GM18508 (cell line): ENCODE measurements around the gene STX8.
"Not testable (repeated sequence)": the region's sequence is repeated elsewhere in the genome, so short reads cannot be mapped to it uniquely, and the experiment has no call there.

Experiments used
- ATAC-seq: cut with Tn5 transposase; IDR thresholded peaks from one replicate; pipeline ENCODE4 v1.9.1; 2021; ENCODE audit warnings: moderate number of reproducible peaks; ENCODE audit not compliant: insufficient read depth, unreplicated experiment

Gene STX8

GRCh38 chr17:9274973-9275372 lies 300.6 kb downstream of the STX8 start:
- no peak for ATAC-seq

- no peak for ATAC-seq
These were observed 301.9 kb downstream of the STX8 start for GRCh38 chr17:9273428-9274391.

GRCh38 chr17:9272501-9273200 lies 303.0 kb downstream of the STX8 start:
- ATAC-seq: no peak

- ATAC-seq: no peak
These were observed 303.6 kb downstream of the STX8 start for GRCh38 chr17:9271989-9272388.

GRCh38 chr17:9270921-9271320 lies 304.7 kb downstream of the STX8 start:
- no peak for ATAC-seq

- ATAC-seq: no peak
These were observed 306.1 kb downstream of the STX8 start for GRCh38 chr17:9269350-9270035.

- ATAC-seq: no peak
These were observed 307.1 kb downstream of the STX8 start for GRCh38 chr17:9268546-9268945.

GRCh38 chr17:9266697-9267117 lies 308.9 kb downstream of the STX8 start:
- ATAC-seq: no peak

GRCh38 chr17:9266031-9266680 lies 309.5 kb downstream of the STX8 start:
- no peak for ATAC-seq

- no peak for ATAC-seq
These were observed 314.3 kb downstream of the STX8 start for GRCh38 chr17:9261081-9262012.

- ATAC-seq: no peak
These were observed 316.2 kb downstream of the STX8 start for GRCh38 chr17:9259419-9259818.

- ATAC-seq: no peak
These were observed 317.3 kb downstream of the STX8 start for GRCh38 chr17:9258115-9259015.

GRCh38 chr17:9257630-9257965 lies 318.0 kb downstream of the STX8 start:
- ATAC-seq: not testable (repeated sequence)

GRCh38 chr17:9256751-9257629 lies 318.6 kb downstream of the STX8 start:
- no peak for ATAC-seq

GRCh38 chr17:9256361-9256750 lies 319.3 kb downstream of the STX8 start:
- no peak for ATAC-seq

- no peak for ATAC-seq
These were observed 319.8 kb downstream of the STX8 start for GRCh38 chr17:9255833-9256232.

- ATAC-seq: no peak
These were observed 320.8 kb downstream of the STX8 start for GRCh38 chr17:9254841-9255240.
